Neural progenitor cell (in vitro differentiated cells): ENCODE results near the gene GNAZ.

Source experiments
- CTCF ChIP-seq: fragments of 200-600 bp; sonication (generic); IDR thresholded peaks from 2 replicates; pipeline ENCODE4 v1.5.1; 2017; ENCODE audit warnings: antibody characterized with exemption, mild to moderate bottlenecking
- EZH2 ChIP-seq: fragments of 200-600 bp; sonication (generic); IDR thresholded peaks from 2 replicates; pipeline ENCODE4 v1.6.1; 2017; ENCODE audit warnings: antibody characterized with exemption, mild to moderate bottlenecking, moderate library complexity

GRCh38 chr22:23113847-23114720 lies 43.8 kb downstream of the GNAZ start:
- no peak for TF ChIP-seq CTCF
- no peak for TF ChIP-seq EZH2
